ENCODE results near the gene F2.
"Not testable (repeated sequence)": the region's sequence is repeated elsewhere in the genome, so short reads cannot be mapped to it uniquely, and the experiment has no call there.

The F2 gene

GRCh38 chr11:46697723-46698122 is 21.3 kb upstream of the F2 start:
- H3K4me3 ChIP-seq (ENCODE audit: insufficient read depth, low read depth, low read length): no peak overlapping the region
- peaks cover 2% of the 10 kb centered on the region for H3K36me3 ChIP-seq (ENCODE audit: control insufficient read depth, insufficient read depth, low read length)
- H3K27me3 ChIP-seq (ENCODE audit: control insufficient read depth, insufficient read depth, low read length, poor library complexity, severe bottlenecking): no peaks in the 10 kb centered on the region
- WGBS, 2 experiments: 69 to 72% methylated on average over 2 of the region's 2 CpGs
- no peaks in the 10 kb centered on the region for H3K9me3 ChIP-seq (ENCODE audit: control insufficient read depth, low read length)
- H3K27ac ChIP-seq (ENCODE audit: insufficient read depth, low read depth, low read length, poor library complexity, severe bottlenecking): no peak overlapping the region
- peaks cover 14% of the 10 kb centered on the region for H3K4me1 ChIP-seq (ENCODE audit: control insufficient read depth, insufficient read depth, low read length)

GRCh38 chr11:46698597-46698996 is 20.4 kb upstream of the F2 start:
- Histone ChIP-seq H3K27ac (ENCODE audit: insufficient read depth, low read depth, low read length, poor library complexity, severe bottlenecking) (no peak overlapping the region), H3K27me3 (ENCODE audit: control insufficient read depth, insufficient read depth, low read length, poor library complexity, severe bottlenecking) (no peaks in the 10 kb centered on the region), H3K9me3 (ENCODE audit: control insufficient read depth, low read length) (no peaks in the 10 kb centered on the region), H3K36me3 (ENCODE audit: control insufficient read depth, insufficient read depth, low read length) (peaks cover 8% of the 10 kb centered on the region), H3K4me3 (ENCODE audit: insufficient read depth, low read depth, low read length) (no peak overlapping the region), H3K4me1 (ENCODE audit: control insufficient read depth, insufficient read depth, low read length) (peaks cover 14% of the 10 kb centered on the region)
- 81 to 89% methylated on average over 1 of the region's 1 CpG for whole genome bisulfite sequencing, 2 experiments

GRCh38 chr11:46700241-46701077 is 18.6 kb upstream of the F2 start, which contains the start of the genes ARHGAP1 and ZNF408:
ARHGAP1 (minus strand) TSS chr11:46700619; CDS start chr11:46696107, 4,512 bp downstream.
ZNF408 (plus strand) TSS chr11:46701031; CDS start chr11:46701048, 17 bp downstream.
- peaks cover 25% of the 10 kb centered on the region for H3K36me3 ChIP-seq (ENCODE audit: control insufficient read depth, insufficient read depth, low read length)
- peak within 1 kb of the TSS; percentile 82 for H3K4me3 ChIP-seq (ENCODE audit: insufficient read depth, low read depth, low read length)
- H3K4me1 ChIP-seq (ENCODE audit: control insufficient read depth, insufficient read depth, low read length): peaks cover 14% of the 10 kb centered on the region
- H3K27ac ChIP-seq (ENCODE audit: insufficient read depth, low read depth, low read length, poor library complexity, severe bottlenecking): peak within 1 kb of the TSS; percentile 91
- 0% methylated on average over 44 of the region's 44 CpGs for WGBS, 2 experiments
- no peaks in the 10 kb centered on the region for H3K9me3 ChIP-seq (ENCODE audit: control insufficient read depth, low read length)
- H3K27me3 ChIP-seq (ENCODE audit: control insufficient read depth, insufficient read depth, low read length, poor library complexity, severe bottlenecking): no peaks in the 10 kb centered on the region

DNA sequence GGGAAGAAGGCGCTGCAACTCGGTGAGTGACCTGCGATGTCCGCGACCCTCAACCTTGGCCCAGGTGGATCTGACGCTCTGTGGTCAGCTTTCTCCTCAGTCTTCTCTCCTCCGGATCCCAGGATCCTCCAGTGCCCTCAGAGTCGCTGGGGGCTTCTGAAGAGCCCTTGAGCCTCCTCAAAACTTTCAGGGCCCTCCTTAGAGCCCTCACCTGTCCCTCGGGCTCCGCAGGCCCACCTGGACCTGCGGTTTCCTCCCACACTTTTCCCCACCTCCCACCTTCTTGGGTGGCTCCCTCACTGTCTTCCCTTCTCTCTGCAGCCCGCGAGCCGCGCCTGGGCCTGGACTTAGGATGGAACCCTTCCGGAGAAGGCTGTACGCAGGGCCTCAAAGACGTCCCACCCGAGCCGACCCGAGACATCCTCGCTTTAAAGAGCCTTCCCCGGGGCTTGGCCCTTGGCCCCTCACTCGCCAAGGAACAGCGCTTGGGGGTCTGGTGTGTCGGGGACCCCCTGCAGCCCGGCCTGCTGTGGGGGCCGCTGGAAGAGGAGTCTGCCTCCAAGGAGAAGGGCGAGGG is 17.8 kb upstream of the F2 start:
- peak overlapping the region; percentile 82 for H3K4me3 ChIP-seq (ENCODE audit: insufficient read depth, low read depth, low read length)
- peaks cover 14% of the 10 kb centered on the region for H3K4me1 ChIP-seq (ENCODE audit: control insufficient read depth, insufficient read depth, low read length)
- H3K27me3 ChIP-seq (ENCODE audit: control insufficient read depth, insufficient read depth, low read length, poor library complexity, severe bottlenecking): no peaks in the 10 kb centered on the region
- WGBS, 2 experiments: 1% methylated on average over 29 of the region's 29 CpGs
- H3K27ac ChIP-seq (ENCODE audit: insufficient read depth, low read depth, low read length, poor library complexity, severe bottlenecking): no peak overlapping the region
- peaks cover 32% of the 10 kb centered on the region for H3K36me3 ChIP-seq (ENCODE audit: control insufficient read depth, insufficient read depth, low read length)
- no peaks in the 10 kb centered on the region for H3K9me3 ChIP-seq (ENCODE audit: control insufficient read depth, low read length)

GRCh38 chr11:46705070-46705688 is 13.8 kb upstream of the F2 start:
- WGBS, 2 experiments: 95 to 97% methylated on average over 31 of the region's 31 CpGs
- Histone ChIP-seq H3K27ac (ENCODE audit: insufficient read depth, low read depth, low read length, poor library complexity, severe bottlenecking) (no peak overlapping the region), H3K9me3 (ENCODE audit: control insufficient read depth, low read length) (no peaks in the 10 kb centered on the region), H3K4me1 (ENCODE audit: control insufficient read depth, insufficient read depth, low read length) (peaks cover 4% of the 10 kb centered on the region), H3K36me3 (ENCODE audit: control insufficient read depth, insufficient read depth, low read length) (peaks cover 32% of the 10 kb centered on the region), H3K27me3 (ENCODE audit: control insufficient read depth, insufficient read depth, low read length, poor library complexity, severe bottlenecking) (no peaks in the 10 kb centered on the region), H3K4me3 (ENCODE audit: insufficient read depth, low read depth, low read length) (no peak overlapping the region)

DNA sequence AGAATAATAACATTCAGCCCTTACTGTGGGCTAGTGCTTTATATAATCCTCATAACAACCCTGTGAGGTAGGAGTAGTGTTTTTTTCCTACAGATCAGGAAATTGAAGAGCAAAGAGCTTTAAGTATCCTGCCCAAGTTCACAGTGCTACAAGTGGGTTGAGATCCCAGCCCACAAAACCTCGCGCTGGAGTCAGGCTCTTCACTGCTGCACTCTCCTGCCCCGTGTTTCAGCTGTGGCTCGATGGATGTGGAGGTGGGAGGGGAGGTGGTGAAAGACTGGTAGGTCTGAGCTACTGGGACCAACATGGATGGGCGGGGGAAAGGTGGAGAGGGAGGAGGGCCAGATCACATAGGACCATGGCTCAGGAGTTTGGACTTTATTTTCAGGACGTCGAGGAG is 12.1 kb upstream of the F2 start:
- Histone ChIP-seq H3K36me3 (ENCODE audit: control insufficient read depth, insufficient read depth, low read length) (peaks cover 32% of the 10 kb centered on the region), H3K27me3 (ENCODE audit: control insufficient read depth, insufficient read depth, low read length, poor library complexity, severe bottlenecking) (no peaks in the 10 kb centered on the region), H3K27ac (ENCODE audit: insufficient read depth, low read depth, low read length, poor library complexity, severe bottlenecking) (no peak overlapping the region), H3K9me3 (ENCODE audit: control insufficient read depth, low read length) (no peaks in the 10 kb centered on the region), H3K4me3 (ENCODE audit: insufficient read depth, low read depth, low read length) (no peak overlapping the region), H3K4me1 (ENCODE audit: control insufficient read depth, insufficient read depth, low read length) (peaks cover 2% of the 10 kb centered on the region)
- 92 to 96% methylated on average over 7 of the region's 7 CpGs for WGBS, 2 experiments

GRCh38 chr11:46709351-46709750 is 9.7 kb upstream of the F2 start:
- not testable (repeated sequence) for H3K4me1 ChIP-seq (ENCODE audit: control insufficient read depth, insufficient read depth, low read length); H3K27me3 ChIP-seq (ENCODE audit: control insufficient read depth, insufficient read depth, low read length, poor library complexity, severe bottlenecking); H3K27ac ChIP-seq (ENCODE audit: insufficient read depth, low read depth, low read length, poor library complexity, severe bottlenecking); H3K9me3 ChIP-seq (ENCODE audit: control insufficient read depth, low read length); H3K4me3 ChIP-seq (ENCODE audit: insufficient read depth, low read depth, low read length)
- WGBS, 2 experiments: 89 to 95% methylated on average over 9 of the region's 9 CpGs
- peaks cover 17% of the 10 kb centered on the region for H3K36me3 ChIP-seq (ENCODE audit: control insufficient read depth, insufficient read depth, low read length)

DNA sequence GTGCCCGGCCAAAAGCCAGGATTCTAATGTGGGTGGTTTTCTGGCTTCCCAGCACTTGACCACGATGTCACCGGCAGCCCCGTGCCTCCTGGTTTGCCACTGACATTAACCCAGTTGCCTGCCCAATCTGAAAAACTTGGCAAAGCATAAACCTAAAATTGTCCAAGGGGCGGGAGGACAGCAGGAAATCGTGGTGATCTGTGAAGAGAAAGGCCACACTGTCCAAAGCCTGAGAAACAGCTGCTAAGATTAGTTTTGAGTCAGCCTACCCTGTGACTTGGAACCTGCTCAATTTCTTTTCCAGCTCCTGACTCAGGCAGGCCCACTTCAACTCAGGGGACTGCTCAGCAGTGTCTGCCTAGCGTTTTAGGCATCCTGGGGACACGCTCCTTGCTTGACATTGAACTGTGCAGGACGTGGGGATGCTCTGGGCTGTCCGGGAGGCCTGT is 8.2 kb upstream of the F2 start:
- Histone ChIP-seq H3K27me3 (ENCODE audit: control insufficient read depth, insufficient read depth, low read length, poor library complexity, severe bottlenecking) (no peaks in the 10 kb centered on the region), H3K4me1 (ENCODE audit: control insufficient read depth, insufficient read depth, low read length) (no peaks in the 10 kb centered on the region), H3K27ac (ENCODE audit: insufficient read depth, low read depth, low read length, poor library complexity, severe bottlenecking) (no peak overlapping the region), H3K4me3 (ENCODE audit: insufficient read depth, low read depth, low read length) (no peak overlapping the region), H3K36me3 (ENCODE audit: control insufficient read depth, insufficient read depth, low read length) (peaks cover 3% of the 10 kb centered on the region), H3K9me3 (ENCODE audit: control insufficient read depth, low read length) (no peaks in the 10 kb centered on the region)
- 90 to 91% methylated on average over 10 of the region's 10 CpGs for WGBS, 2 experiments

DNA sequence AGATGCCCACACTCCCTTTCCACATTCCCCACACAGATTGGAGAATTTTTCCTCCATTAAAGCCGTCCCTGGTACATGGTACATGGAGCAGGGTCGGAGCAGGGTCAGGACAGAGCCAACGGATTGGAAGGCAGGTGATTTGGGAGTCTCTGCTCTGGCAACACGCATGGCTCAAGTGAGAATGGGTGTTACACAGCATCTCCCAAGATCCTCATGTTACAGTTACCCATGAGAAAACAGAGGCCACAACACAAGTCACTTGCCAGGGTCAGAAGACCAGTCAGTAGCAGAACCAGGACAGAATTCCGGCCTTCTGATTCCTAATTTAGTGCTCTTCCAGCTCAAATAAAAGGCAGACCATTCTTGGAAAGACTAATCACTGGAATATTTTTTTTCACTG is 7.7 kb upstream of the F2 start:
- H3K4me3 ChIP-seq (ENCODE audit: insufficient read depth, low read depth, low read length): no peak overlapping the region
- H3K9me3 ChIP-seq (ENCODE audit: control insufficient read depth, low read length): no peaks in the 10 kb centered on the region
- H3K27ac ChIP-seq (ENCODE audit: insufficient read depth, low read depth, low read length, poor library complexity, severe bottlenecking): no peak overlapping the region
- no peaks in the 10 kb centered on the region for H3K27me3 ChIP-seq (ENCODE audit: control insufficient read depth, insufficient read depth, low read length, poor library complexity, severe bottlenecking)
- no peaks in the 10 kb centered on the region for H3K36me3 ChIP-seq (ENCODE audit: control insufficient read depth, insufficient read depth, low read length)
- H3K4me1 ChIP-seq (ENCODE audit: control insufficient read depth, insufficient read depth, low read length): no peaks in the 10 kb centered on the region
- 88 to 90% methylated on average over 5 of the region's 5 CpGs for WGBS, 2 experiments

Measured in ectodermal cell (in vitro differentiated cells).